Right lobe of liver (tissue), 6 donors: ENCODE data around the gene NSF. TPM values are rescaled to one million over a fixed set of nuclear protein-coding genes. Genes with fewer than 3 reads are reported as not detected.

Experiments
- ATAC-seq, 4 donors: fragments of 200-7000 bp; cut with Tn5 transposase; one replicate each; pipeline ENCODE4 v1.9.1; 2020; ENCODE audit warnings: mild to moderate bottlenecking in 4 of 4, moderate library complexity in 4 of 4
- DNase-seq, 3 donors: peaks; one replicate each; pipeline ENCODE4 v3.0.0-alpha.2; 2020
- H3K27ac ChIP-seq, 3 donors: fragments of 200-600 bp; one replicate each; pipeline ENCODE4 v1.8.0; 2022
- H3K27me3 ChIP-seq, 2 donors: fragments of 200-600 bp; one replicate each; pipeline ENCODE4 v1.8.0; 2022
- H3K36me3 ChIP-seq, 4 donors: fragments of 200-600 bp; sonication (generic) in 1 of 4; one replicate each; pipeline versions ENCODE4 v1.5.1 to v1.8.0; 2017 to 2022; ENCODE audit warnings: control low read depth in 1 of 4
- H3K4me1 ChIP-seq, 4 donors: fragments of 200-600 bp; sonication (generic) in 1 of 4; one replicate each; pipeline versions ENCODE4 v1.5.1 to v1.8.0; 2017 to 2022; ENCODE audit warnings: control low read depth in 1 of 4
- H3K4me3 ChIP-seq, 3 donors: fragments of 200-600 bp; one replicate each; pipeline ENCODE4 v1.8.0; 2022
- H3K9me3 ChIP-seq, 4 donors: fragments of 200-600 bp; sonication (generic) in 1 of 4; one replicate each; pipeline versions ENCODE4 v1.5.1 to v1.8.0; 2017 to 2022; ENCODE audit warnings: control low read depth in 1 of 4
- POLR2A ChIP-seq: fragments of 450-650 bp; IDR thresholded peaks from one replicate; pipeline ENCODE4 v1.6.1; 2017; ENCODE audit warnings: antibody characterized with exemption, mild to moderate bottlenecking
- WGBS: methylation state at CpG from one replicate; pipeline ENCODE4 v1.1.6; 2018; ENCODE audit warnings: low coverage, low lambda C conversion rate; ENCODE audit not compliant: insufficient coverage; ENCODE audit errors: missing lambda C conversion rate; 5-methylcytosine and 5-hydroxymethylcytosine counted together
- intact Hi-C, 2 donors: fragments of 100-400 bp; cut with DNase I; formaldehyde crosslinking; loops; one replicate each; pipeline versions ENCODE4 v1.11.2 to v1.14.1; 2022
- total RNA-seq, 6 experiments: library from RNA; depleted of rRNA in 2 of 6; stranded (reverse); fragments of >200 nt in 2 of 6; fragmentation: NEBNext Ultra II Directional in 3 of 6; extraction: Animal tissue kit (Norgen Biotek cat#: 25700) in 3 of 6; gene quantifications; one replicate each; pipeline versions ENCODE4 v1.1.0 to v1.2.4, GENCODE V29; 2016 to 2023
- TF ChIP-seq, protein P1 (sequence below), 4 donors: fragments of 200-600 bp in 3 of 4; fragments of 450-650 bp in 1 of 4; IDR thresholded peaks; one replicate each; pipeline versions ENCODE4 v1.5.1 to v1.8.0; 2016 to 2022; ENCODE audit warnings: antibody characterized with exemption in 4 of 4, mild to moderate bottlenecking in 2 of 4
- donor health status: DM: no; HTN: yes; CAD: no.
- donor health status: DM: no; HTN: no; CAD: no.
- donor health status: DM: no; HTN: no; CAD: no.
- donor health status: DM: no; HTN: yes; CAD: no.
- donor health status: DM: no; HTN: yes; CAD: no.

NSF gene
- total RNA-seq, 6 experiments from 2014 or later = 16.3 to 27.7 (median 20.8) TPM

DNA sequence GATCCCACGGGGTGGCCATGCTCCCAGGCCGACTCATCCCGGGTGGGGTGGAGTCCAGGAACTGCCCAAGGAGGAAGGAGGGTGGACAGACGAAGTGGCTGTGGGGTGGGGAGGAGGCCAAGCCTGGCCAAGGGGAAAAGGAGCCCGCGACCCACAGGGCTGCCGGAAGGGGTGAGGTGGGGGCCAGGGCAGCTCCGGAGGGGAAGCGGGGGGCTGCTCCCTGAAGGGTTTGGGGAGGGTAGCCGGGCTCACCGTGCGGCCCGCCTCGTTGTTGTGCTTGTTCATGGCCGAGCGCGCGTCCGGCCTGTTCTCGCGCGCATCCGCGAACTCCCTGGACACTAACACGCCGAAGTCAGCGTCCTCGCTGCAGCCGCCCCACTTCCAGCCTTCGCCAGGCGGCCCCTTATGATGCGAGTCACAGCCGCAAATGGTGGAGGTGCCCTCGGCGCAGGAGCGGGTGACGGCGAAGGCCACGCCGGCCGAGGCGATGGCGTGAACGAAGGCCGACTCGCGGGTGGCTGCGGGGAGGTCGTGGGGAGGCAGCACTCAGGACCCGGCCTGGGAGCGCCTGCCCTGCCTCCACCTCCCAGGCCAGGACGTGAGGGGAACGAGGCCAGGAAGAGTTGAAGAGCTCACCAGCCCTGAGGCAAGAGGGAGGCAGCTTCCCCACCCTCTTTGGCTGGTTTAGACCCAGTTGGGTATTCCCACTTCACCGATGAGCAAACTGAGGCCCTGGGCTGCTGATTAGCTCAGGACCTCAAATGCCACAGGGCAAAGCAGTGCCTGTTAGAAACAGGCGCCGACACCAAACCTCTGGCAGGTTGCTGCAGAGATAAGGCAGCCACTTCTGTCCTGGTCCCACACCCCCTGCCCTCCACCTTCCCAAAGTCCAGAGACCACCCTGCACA, 179.3 kb downstream of the NSF start:
- ATAC-seq = no peak
- H3K36me3 ChIP-seq = no peaks in the 10 kb centered on the region
- no peak overlapping the region for H3K27ac ChIP-seq
- peak overlapping the region in 1 of 3 donors; percentile 4 for H3K4me3 ChIP-seq
- WGBS = 62% methylated on average over 15 of the region's 56 CpGs
- no peaks in the 10 kb centered on the region for H3K9me3 ChIP-seq
- no peaks in the 10 kb centered on the region for H3K27me3 ChIP-seq
- no peak for DNase-seq
- H3K4me1 ChIP-seq = peaks cover 0 to 11% (median 5%) of the 10 kb centered on the region in 4 donors
- TF ChIP-seq, protein P1, sequence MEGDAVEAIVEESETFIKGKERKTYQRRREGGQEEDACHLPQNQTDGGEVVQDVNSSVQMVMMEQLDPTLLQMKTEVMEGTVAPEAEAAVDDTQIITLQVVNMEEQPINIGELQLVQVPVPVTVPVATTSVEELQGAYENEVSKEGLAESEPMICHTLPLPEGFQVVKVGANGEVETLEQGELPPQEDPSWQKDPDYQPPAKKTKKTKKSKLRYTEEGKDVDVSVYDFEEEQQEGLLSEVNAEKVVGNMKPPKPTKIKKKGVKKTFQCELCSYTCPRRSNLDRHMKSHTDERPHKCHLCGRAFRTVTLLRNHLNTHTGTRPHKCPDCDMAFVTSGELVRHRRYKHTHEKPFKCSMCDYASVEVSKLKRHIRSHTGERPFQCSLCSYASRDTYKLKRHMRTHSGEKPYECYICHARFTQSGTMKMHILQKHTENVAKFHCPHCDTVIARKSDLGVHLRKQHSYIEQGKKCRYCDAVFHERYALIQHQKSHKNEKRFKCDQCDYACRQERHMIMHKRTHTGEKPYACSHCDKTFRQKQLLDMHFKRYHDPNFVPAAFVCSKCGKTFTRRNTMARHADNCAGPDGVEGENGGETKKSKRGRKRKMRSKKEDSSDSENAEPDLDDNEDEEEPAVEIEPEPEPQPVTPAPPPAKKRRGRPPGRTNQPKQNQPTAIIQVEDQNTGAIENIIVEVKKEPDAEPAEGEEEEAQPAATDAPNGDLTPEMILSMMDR (IDR thresholded peaks at IDR 0.05) = no peak
- no peak for TF ChIP-seq POLR2A
- intact Hi-C loops = no loop called here

DNA sequence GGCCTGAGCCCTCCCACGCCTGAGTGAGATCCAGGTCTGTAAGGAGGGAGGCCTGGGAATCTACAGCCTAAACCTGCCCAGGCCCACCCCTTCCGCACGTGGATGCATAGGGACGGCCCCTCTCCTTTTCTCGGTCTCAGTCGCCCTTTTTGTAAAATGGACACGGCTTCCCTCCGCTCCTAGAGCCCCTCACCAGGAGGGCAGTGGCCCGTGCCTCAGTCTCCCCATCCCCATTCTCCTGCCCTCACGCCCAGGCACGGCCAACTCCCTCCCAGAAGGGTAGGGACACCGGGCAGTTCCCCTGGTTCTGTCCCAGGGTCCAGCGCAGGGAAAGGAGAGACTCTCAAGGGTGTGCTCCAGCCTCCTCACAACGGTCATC, 180.0 kb downstream of the NSF start:
- Histone ChIP-seq H3K4me1 (peaks cover 0 to 6% (median 3%) of the 10 kb centered on the region in 4 donors), H3K27ac (no peak overlapping the region), H3K9me3 (no peaks in the 10 kb centered on the region), H3K4me3 (peak overlapping the region; percentile 49 to 65 (median 54)), H3K36me3 (no peaks in the 10 kb centered on the region), H3K27me3 (no peaks in the 10 kb centered on the region)
- TF ChIP-seq, protein P1 (IDR thresholded peaks at IDR 0.05) = no peak
- no peak for TF ChIP-seq POLR2A
- no peak for DNase-seq
- ATAC-seq = no peak
- WGBS = 39% methylated on average over 3 of the region's 14 CpGs
- intact Hi-C loops = no loop called here

- DNase-seq (peak in 1 of 3 donors; percentile 60), ATAC-seq (peak; percentile 49 to 71 (median 56))
- Histone ChIP-seq H3K9me3 (no peaks in the 10 kb centered on the region), H3K27ac (peak overlapping the region; percentile 33 to 77 (median 67)), H3K36me3 (no peaks in the 10 kb centered on the region), H3K27me3 (no peaks in the 10 kb centered on the region), H3K4me3 (peak overlapping the region; percentile 49 to 65 (median 54)), H3K4me1 (peaks cover 0 to 6% (median 3%) of the 10 kb centered on the region in 4 donors)
- peak; percentile 75 for TF ChIP-seq POLR2A
- TF ChIP-seq, protein P1 (IDR thresholded peaks at IDR 0.05) = no peak
- intact Hi-C loops = no loop called here
- WGBS = 1% methylated on average over 14 of the region's 73 CpGs
Observed at GRCh38 chr17:46770818-46771560, 180.5 kb downstream of the NSF start.

GRCh38 chr17:46771561-46772474, 181.3 kb downstream of the NSF start:
- DNase-seq (peak; percentile 83 to 91 (median 85)), ATAC-seq (peak; percentile 65 to 88 (median 79))
- Histone ChIP-seq H3K4me3 (peak overlapping the region; percentile 49 to 65 (median 54)), H3K36me3 (no peaks in the 10 kb centered on the region), H3K4me1 (peaks cover 0 to 6% (median 3%) of the 10 kb centered on the region in 4 donors), H3K27me3 (no peaks in the 10 kb centered on the region), H3K27ac (peak overlapping the region; percentile 33 to 77 (median 67)), H3K9me3 (no peaks in the 10 kb centered on the region)
- intact Hi-C loops = no loop called here
- 20% methylated on average over 3 of the region's 135 CpGs for WGBS
- peak; percentile 59 for TF ChIP-seq POLR2A
- TF ChIP-seq, protein P1 (IDR thresholded peaks at IDR 0.05) = no peak
